ACC112 (cell line): Measurements from ENCODE around the gene SPATA31C1.
"Not testable (repeated sequence)": the region's sequence is repeated elsewhere in the genome, so short reads cannot be mapped to it uniquely, and the experiment has no call there.

Experiments used
- H2AFZ ChIP-seq: fragments of 200-600 bp; sonication (generic); one replicate; pipeline ENCODE4 v1.6.0; 2017; ENCODE audit warnings: antibody characterized with exemption, low read length; ENCODE audit not compliant: unreplicated experiment
- H3K27ac ChIP-seq: fragments of 200-600 bp; sonication (generic); 2 replicates; pipeline ENCODE4 v1.5.1; 2014; ENCODE audit warnings: low read depth, mild to moderate bottlenecking, antibody characterized with exemption, low read length, moderate library complexity
- H3K27me3 ChIP-seq: fragments of 200-600 bp; sonication (generic); 2 replicates; pipeline ENCODE4 v1.6.1; 2014; ENCODE audit warnings: mild to moderate bottlenecking, antibody characterized with exemption, low read length, moderate library complexity, mixed read lengths; ENCODE audit not compliant: insufficient read depth
- H3K36me3 ChIP-seq: fragments of 200-600 bp; sonication (generic); 2 replicates; pipeline ENCODE4 v1.6.1; 2016; ENCODE audit warnings: mild to moderate bottlenecking, antibody characterized with exemption, low read length, moderate library complexity, mixed read lengths; ENCODE audit not compliant: insufficient read depth
- H3K4me1 ChIP-seq: fragments of 200-600 bp; sonication (generic); one replicate; pipeline ENCODE4 v1.6.1; 2016; ENCODE audit warnings: low read length, mixed read lengths; ENCODE audit not compliant: insufficient read depth, unreplicated experiment, control insufficient read depth
- H3K4me3 ChIP-seq: fragments of 200-600 bp; sonication (generic); 2 replicates; pipeline ENCODE4 v1.5.1; 2014; ENCODE audit warnings: mild to moderate bottlenecking, low read depth, low read length
- H3K79me2 ChIP-seq: fragments of 200-600 bp; sonication (generic); one replicate; pipeline ENCODE4 v1.6.0; 2016; ENCODE audit warnings: low read length; ENCODE audit not compliant: control insufficient read depth, unreplicated experiment, insufficient read depth

SPATA31C1 gene

DNA sequence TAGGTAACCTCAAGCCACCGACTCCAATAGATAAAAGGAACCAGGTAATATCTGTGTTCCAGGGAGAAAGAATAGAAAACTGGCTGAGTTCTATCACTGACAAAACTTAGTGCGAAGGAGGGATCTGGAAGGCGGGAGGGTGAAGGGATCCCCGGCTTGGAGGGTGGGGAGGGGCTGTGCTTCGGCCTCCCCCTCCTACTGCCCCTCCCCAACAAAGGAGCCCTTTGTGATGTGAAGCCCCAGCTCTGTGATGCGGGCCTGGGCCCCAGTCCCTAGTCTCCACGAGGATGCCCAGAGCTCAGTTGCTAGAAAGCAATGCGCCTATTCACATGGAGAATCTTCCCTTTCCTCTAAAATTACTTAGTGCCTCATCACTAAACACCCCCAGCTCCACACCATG lies at the start of gene SPATA31C1:
TSS of gene SPATA31C1 (plus strand) at position 301 of the 400 bp plus-strand sequence.
- not testable (repeated sequence) for H3K27me3 ChIP-seq, H3K4me3 ChIP-seq, H3K36me3 ChIP-seq, H2AFZ ChIP-seq, H3K27ac ChIP-seq, H3K79me2 ChIP-seq, H3K4me1 ChIP-seq

DNA sequence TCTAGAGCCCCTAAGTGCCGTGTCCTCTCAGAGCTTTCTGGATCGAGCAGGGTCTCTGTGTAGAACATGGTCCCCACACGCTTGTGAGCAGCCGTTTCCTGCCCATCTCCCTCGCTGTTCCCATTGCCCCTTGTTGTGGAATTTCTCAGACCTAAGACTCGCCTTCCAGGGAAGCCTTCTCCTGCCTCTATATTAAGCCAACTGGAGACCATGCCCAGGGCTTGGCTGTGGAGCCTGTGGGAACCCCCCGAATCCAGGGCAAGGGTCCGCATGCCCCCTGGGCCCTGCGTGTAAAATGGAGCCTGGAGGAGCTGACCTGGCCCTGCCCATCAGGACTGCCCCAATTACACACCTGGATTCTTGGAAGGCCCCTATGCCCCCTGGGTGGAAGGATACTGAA lies 49.6 kb upstream of the SPATA31C1 start:
- no peaks in the 10 kb centered on the region for H3K79me2 ChIP-seq
- H3K27me3 ChIP-seq: no peaks in the 10 kb centered on the region
- no peaks in the 10 kb centered on the region for H3K36me3 ChIP-seq
- H3K4me1 ChIP-seq: peaks cover 11% of the 10 kb centered on the region
- no peak overlapping the region for H2AFZ ChIP-seq
- H3K27ac ChIP-seq: no peak overlapping the region
- H3K4me3 ChIP-seq: no peak overlapping the region

DNA sequence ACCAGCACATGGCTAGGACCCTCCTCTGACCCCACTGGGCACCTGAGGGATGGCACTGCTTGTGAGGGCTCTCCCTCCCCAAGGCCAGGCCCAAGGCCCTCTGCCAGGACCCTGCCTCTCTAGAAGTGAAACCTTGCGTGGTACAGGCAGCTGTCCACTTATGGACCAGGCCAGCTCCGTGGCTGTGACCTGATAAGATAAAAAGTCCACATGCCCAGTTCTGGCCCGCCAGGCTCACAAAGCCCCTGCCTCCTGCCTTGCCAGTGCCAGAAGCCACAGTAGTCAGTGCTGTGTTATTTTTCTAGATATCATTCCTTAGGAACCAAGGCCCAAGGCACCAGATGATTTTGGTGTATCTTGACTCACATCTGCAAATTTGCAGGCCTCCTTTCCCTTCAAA lies 49.1 kb upstream of the SPATA31C1 start:
- H2AFZ ChIP-seq: no peak overlapping the region
- no peak overlapping the region for H3K4me3 ChIP-seq
- peaks cover 8% of the 10 kb centered on the region for H3K4me1 ChIP-seq
- H3K27me3 ChIP-seq: no peaks in the 10 kb centered on the region
- H3K79me2 ChIP-seq: no peaks in the 10 kb centered on the region
- no peaks in the 10 kb centered on the region for H3K36me3 ChIP-seq
- H3K27ac ChIP-seq: no peak overlapping the region

DNA sequence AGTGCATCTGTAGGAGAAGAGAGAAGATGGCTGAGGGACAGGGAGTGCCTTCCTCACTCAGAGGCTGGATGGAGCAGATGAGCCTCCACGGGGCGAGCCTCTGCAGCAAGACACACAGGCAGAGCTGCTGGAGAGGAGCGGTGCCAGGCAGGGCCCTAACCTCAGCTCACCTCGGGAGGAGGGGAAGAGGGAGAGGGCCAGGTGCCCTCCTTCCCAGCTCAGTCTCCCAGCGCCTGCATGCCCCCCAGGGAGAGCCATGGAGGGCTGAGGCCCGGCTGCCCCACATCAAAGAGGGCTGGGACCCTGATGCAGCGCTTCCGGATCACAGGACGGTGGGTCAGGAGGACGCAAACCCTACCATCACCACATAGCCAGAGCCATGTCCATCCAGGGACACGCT lies 48.7 kb upstream of the SPATA31C1 start:
- Histone ChIP-seq H2AFZ (no peak overlapping the region), H3K27me3 (no peaks in the 10 kb centered on the region)

DNA sequence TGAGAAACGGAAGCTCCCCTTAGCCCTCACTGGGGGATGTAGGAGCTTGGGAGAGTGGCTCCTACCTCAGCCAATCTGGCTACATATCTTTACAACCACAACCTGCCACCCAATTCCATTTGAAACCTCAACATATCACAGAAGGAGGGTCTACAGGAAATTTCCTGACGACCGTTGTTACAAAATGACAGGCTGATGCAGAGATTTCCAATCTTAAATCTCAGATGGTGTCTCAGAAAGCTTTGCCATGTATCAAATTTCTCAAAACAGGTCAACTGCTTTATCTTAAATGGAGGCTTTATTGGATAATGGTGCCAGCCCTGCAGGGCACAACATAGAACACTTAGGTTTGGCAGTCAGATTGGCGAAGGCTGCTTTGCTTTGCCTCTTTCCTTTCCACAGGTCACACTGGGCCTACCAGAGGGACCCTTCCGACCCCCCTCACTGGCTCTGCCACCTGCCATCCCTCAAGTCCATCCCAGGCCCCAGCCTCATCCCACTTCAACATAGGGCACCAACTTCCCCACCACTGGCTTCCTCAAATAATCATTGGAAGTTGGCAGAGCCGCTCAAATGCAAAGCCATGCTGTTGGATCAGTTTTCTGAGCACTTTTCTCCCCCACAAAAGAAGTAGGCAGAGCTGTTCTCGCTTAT lies 46.2 kb upstream of the SPATA31C1 start:
- no peaks in the 10 kb centered on the region for H3K79me2 ChIP-seq
- H3K27me3 ChIP-seq: no peaks in the 10 kb centered on the region
- H3K36me3 ChIP-seq: no peaks in the 10 kb centered on the region
- no peak overlapping the region for H3K27ac ChIP-seq
- no peak overlapping the region for H2AFZ ChIP-seq
- H3K4me3 ChIP-seq: no peak overlapping the region
- no peaks in the 10 kb centered on the region for H3K4me1 ChIP-seq

More for the DNA sequence above, 48.7 kb upstream of the SPATA31C1 start:
- Histone ChIP-seq H3K4me3 (no peak overlapping the region), H3K79me2 (no peaks in the 10 kb centered on the region), H3K36me3 (no peaks in the 10 kb centered on the region), H3K4me1 (peaks cover 8% of the 10 kb centered on the region), H3K27ac (no peak overlapping the region)

DNA sequence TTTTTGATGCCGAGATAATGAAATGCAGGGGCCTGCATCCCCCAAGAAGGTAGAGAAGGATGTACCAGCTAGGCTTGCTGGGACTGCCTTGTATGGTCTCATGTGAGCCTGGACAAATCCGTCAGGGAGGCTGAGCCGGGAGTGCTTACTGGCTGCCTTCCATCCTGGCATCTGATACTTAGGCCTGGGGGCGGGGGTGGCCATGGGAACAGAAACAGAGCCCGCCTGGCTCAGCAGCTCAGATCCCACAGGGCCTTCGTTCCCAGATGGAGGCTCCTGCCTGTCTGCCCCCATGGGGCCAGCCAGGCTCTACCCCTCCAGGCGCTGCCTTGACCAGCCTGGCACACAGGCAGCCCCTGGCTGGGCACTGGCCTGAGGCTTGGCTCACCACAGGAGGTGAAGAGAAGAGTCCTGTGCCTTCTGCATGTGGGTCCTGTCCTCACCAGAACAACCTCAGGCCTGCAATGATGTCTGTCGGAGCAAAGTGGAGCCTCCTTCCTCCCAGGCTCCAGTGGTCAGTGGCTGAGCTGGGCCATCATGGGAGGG lies 45.6 kb upstream of the SPATA31C1 start:
- no peak overlapping the region for H3K27ac ChIP-seq

DNA sequence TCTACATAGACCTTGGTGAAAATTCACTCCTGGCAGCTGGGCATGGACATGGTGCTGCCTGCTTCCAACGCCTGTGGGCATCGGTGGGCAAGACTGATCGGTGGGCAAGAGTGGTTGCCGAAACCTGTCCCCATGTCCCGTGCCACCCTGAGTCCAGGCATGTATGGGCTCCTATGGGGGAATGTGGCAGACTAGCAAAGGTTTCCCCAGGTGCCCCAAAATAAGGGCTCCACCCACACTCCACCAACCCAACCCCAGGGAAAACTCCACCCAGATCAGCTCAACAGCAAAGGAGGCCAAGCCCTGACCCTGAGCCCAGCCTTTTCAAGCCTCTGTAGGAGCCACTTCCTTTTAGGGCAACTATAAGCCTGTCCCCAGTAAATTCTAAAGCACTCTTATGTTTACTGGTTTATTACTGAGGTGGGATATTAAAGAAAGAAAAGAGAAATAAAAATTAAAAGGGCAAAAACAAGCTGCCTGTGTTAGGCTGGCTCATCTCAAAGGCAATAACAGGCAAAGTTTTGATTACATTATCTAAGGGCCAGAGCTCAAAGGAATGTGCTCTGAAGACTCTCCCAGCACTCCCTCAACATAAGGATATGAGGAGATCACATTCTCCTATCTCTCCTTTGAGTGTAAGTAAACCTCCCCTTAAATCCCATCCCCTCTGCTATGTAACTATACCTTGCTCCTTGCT lies 44.0 kb upstream of the SPATA31C1 start:
- H3K79me2 ChIP-seq: no peaks in the 10 kb centered on the region
- no peak overlapping the region for H2AFZ ChIP-seq
- H3K27me3 ChIP-seq: no peaks in the 10 kb centered on the region
- peaks cover 5% of the 10 kb centered on the region for H3K4me1 ChIP-seq
- H3K36me3 ChIP-seq: no peaks in the 10 kb centered on the region
- no peak overlapping the region for H3K4me3 ChIP-seq
- no peak overlapping the region for H3K27ac ChIP-seq

More for the DNA sequence above, 45.6 kb upstream of the SPATA31C1 start:
- Histone ChIP-seq H3K4me1 (no peaks in the 10 kb centered on the region), H3K4me3 (no peak overlapping the region), H3K79me2 (no peaks in the 10 kb centered on the region), H3K27me3 (no peaks in the 10 kb centered on the region), H2AFZ (no peak overlapping the region), H3K36me3 (no peaks in the 10 kb centered on the region)

DNA sequence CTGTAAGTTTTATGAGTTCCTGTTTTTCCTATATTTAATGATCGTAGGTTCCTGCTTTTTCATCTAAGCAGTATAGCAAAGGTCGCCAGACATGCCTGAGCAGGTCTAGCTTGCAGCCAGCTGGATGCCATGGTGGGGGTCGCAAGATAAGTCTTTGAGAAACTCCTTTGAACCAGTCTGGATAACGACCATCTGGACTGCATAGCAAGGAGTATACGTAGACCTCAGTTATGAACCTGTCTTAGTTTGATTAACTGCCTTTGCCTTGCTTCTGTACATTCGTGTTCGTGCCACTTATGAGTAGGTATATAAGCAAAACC lies 43.5 kb upstream of the SPATA31C1 start:
- no peaks in the 10 kb centered on the region for H3K36me3 ChIP-seq
- no peaks in the 10 kb centered on the region for H3K27me3 ChIP-seq
- no peaks in the 10 kb centered on the region for H3K79me2 ChIP-seq
- peaks cover 10% of the 10 kb centered on the region for H3K4me1 ChIP-seq
- no peak overlapping the region for H3K4me3 ChIP-seq
- H3K27ac ChIP-seq: no peak overlapping the region
- no peak overlapping the region for H2AFZ ChIP-seq

DNA sequence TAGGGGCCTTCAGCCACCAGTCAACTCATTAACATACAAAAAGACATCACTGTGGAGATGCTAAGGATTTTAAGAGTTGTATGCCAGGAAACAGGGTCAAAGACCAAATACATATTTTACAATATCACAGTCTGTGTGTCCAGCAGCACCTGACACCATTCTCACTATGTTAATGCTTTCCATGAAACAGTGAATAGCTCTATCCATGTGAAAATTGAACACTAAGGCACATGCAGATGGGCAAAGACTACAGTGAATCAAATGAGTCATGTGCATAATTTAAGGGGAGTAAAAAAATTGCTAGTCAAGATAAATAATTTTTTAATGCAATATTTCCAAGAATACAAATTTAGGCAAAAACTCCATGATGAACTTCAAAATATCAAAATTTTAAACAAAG lies 42.7 kb upstream of the SPATA31C1 start:
- H3K4me1 ChIP-seq: peaks cover 16% of the 10 kb centered on the region
- no peak overlapping the region for H3K27ac ChIP-seq

DNA sequence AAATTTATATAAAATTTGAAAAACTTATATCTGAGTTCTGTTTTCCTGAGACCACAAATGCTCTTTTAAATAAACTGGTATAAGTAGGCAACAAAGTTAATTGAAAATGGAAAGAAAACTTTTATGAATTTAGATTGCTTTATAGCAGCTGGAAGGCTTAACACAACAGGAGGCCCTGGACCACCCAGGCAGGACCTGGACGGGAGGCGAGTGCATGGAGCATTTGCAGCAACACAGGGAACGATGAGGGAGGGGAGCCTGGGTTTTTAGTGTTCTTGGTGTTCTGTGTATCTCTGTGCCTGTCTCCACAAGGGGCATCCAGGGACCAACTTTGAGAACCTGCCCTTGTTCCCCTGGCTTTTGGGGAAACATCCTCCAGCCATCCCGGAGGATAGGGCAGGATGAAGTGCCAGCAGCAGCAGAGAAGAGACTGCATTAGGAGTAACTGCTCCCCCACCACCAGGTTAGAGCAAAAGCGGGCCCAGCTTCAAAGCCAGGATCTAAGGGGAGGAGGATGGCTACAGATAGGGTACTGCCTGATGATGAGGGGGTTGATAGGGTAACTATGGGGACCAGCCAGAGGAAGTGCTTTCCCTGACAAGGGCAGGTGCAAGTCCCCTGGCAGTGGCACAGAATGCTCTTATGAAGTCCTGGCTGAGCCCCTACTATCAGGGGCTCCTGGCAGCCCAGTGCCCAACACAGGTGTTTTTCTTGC lies 41.8 kb upstream of the SPATA31C1 start:
- Histone ChIP-seq H3K4me3 (no peak overlapping the region), H3K27me3 (no peaks in the 10 kb centered on the region), H2AFZ (no peak overlapping the region), H3K79me2 (no peaks in the 10 kb centered on the region), H3K27ac (no peak overlapping the region), H3K36me3 (no peaks in the 10 kb centered on the region), H3K4me1 (peaks cover 20% of the 10 kb centered on the region)

More for the DNA sequence above, 42.7 kb upstream of the SPATA31C1 start:
- Histone ChIP-seq H3K4me3 (no peak overlapping the region), H3K79me2 (no peaks in the 10 kb centered on the region), H3K27me3 (no peaks in the 10 kb centered on the region), H3K36me3 (no peaks in the 10 kb centered on the region), H2AFZ (no peak overlapping the region)
